MCF 10A (cell line): Measurements from ENCODE around the gene ELOVL5. TPM values are rescaled to one million over a fixed set of nuclear protein-coding genes. Genes with fewer than 3 reads are reported as not detected.

ENCODE experiments used
- BruUV-seq: library from RNA; stranded (reverse); fragments of 400-500 nt; replicated peaks from 2 replicates; lab custom pipeline; 2021; lab: Mats Ljungman, UMichigan
- CTCF ChIA-PET: fragments of 300-600 bp; sonication (Branson Sonifier 250); formaldehyde crosslinking; extraction: SDS; loops from one replicate; lab custom pipeline; 2021; ENCODE audit warnings: antibody characterized with exemption, inconsistent platforms; lab: Yijun Ruan, JAX
- POLR2A ChIA-PET: fragments of 300-600, 350-650 bp; sonication (Branson Sonifier 250); formaldehyde crosslinking; extraction: SDS; loops from one replicate; lab custom pipeline; 2020; ENCODE audit warnings: antibody characterized with exemption, inconsistent platforms; lab: Yijun Ruan, JAX
- DNase-seq: peaks from one replicate; pipeline ENCODE4 v3.0.0-alpha.2; 2018; ENCODE audit not compliant: unreplicated experiment
- H3K27ac Mint-ChIP-seq: one replicate; pipeline ENCODE4 v1.8.0; 2022; ENCODE audit warnings: mild to moderate bottlenecking, low read depth, mixed read lengths; ENCODE audit not compliant: unreplicated experiment
- H3K27me3 Mint-ChIP-seq: one replicate; pipeline ENCODE4 v1.8.0; 2022; ENCODE audit warnings: mixed read lengths; ENCODE audit not compliant: insufficient read depth, unreplicated experiment
- H3K36me3 Mint-ChIP-seq: one replicate; pipeline ENCODE4 v1.8.0; 2022; ENCODE audit warnings: mild to moderate bottlenecking, moderate library complexity, mixed read lengths; ENCODE audit not compliant: insufficient read depth, unreplicated experiment
- H3K4me1 Mint-ChIP-seq: one replicate; pipeline ENCODE4 v1.8.0; 2022; ENCODE audit warnings: mixed read lengths; ENCODE audit not compliant: insufficient read depth, unreplicated experiment
- H3K4me3 Mint-ChIP-seq: one replicate; pipeline ENCODE4 v1.8.0; 2022; ENCODE audit warnings: mild to moderate bottlenecking, moderate library complexity, mixed read lengths; ENCODE audit not compliant: unreplicated experiment
- H3K9me3 Mint-ChIP-seq: one replicate; pipeline ENCODE4 v1.8.0; 2022; ENCODE audit warnings: mixed read lengths; ENCODE audit not compliant: unreplicated experiment
- CTCF ChIP-seq: fragments of 200-600 bp; IDR thresholded peaks from one replicate; pipeline ENCODE4 v1.8.0; 2022; ENCODE audit warnings: antibody characterized with exemption, mild to moderate bottlenecking; ENCODE audit not compliant: unreplicated experiment
- intact Hi-C: fragments of 100-400 bp; cut with micrococcal nuclease; formaldehyde crosslinking; loops from 2 replicates; pipeline ENCODE4 v1.14.1; 2022
- total RNA-seq: library from RNA; stranded (reverse); gene quantifications from 2 replicates; pipeline ENCODE4 v1.2.3, GENCODE V29; 2022

ELOVL5 gene
- total RNA-seq, 1 experiment from 2014 or later = 58.3 TPM

GRCh38 chr6:53241938-53242337, 106.8 kb downstream of the ELOVL5 start:
- POLR2A ChIA-PET = interaction anchor here (0.8 kb wide), 1 partner anchor 14 kb away, joined by 5 read pairs; no protein-coding TSS in a partner anchor
- BruUV-seq = no TSS peak
- H3K27ac Mint-ChIP-seq = no peak overlapping the region
- CTCF ChIA-PET = interaction anchor here (0.6 kb wide), 1 partner anchor 842 kb away, joined by 3 read pairs; no protein-coding TSS in a partner anchor
- H3K27me3 Mint-ChIP-seq = no peaks in the 10 kb centered on the region
- H3K4me3 Mint-ChIP-seq = no peak overlapping the region
- no peak for DNase-seq
- intact Hi-C loops = no loop called here
- TF ChIP-seq CTCF = no peak
- no peaks in the 10 kb centered on the region for H3K4me1 Mint-ChIP-seq
- H3K36me3 Mint-ChIP-seq = no peaks in the 10 kb centered on the region
- H3K9me3 Mint-ChIP-seq = no peaks in the 10 kb centered on the region

- H3K36me3 Mint-ChIP-seq = no peaks in the 10 kb centered on the region
- H3K4me1 Mint-ChIP-seq = no peaks in the 10 kb centered on the region
- no peak for DNase-seq
- intact Hi-C loops = no loop called here
- H3K27ac Mint-ChIP-seq = no peak overlapping the region
- no peaks in the 10 kb centered on the region for H3K9me3 Mint-ChIP-seq
- ChIA-PET POLR2A (no interaction called here), CTCF (no interaction called here)
- H3K4me3 Mint-ChIP-seq = no peak overlapping the region
- TF ChIP-seq CTCF = no peak
- no peaks in the 10 kb centered on the region for H3K27me3 Mint-ChIP-seq
- BruUV-seq = no TSS peak
Measured at GRCh38 chr6:53240761-53241160, 108.0 kb downstream of the ELOVL5 start.

DNA sequence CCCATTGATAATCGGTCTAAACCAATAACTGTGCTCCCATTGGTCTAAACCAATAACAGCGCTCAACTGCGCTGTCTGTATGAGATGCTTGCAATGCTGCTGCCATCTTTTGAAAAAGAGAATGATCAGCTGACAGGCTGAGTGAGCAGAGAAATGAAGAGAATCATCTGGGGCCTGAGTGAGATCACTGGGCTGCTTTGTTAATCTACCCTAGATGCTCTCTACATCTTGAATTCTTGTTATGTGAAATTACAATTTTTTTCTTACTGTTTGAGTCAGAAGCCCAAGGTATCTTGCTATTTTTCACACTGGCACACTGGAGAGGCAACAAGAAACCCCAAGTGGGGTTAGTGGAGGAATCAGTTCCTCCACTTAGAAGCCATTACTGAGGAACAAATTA, 108.6 kb downstream of the ELOVL5 start:
- H3K4me1 Mint-ChIP-seq = no peaks in the 10 kb centered on the region
- no peak for TF ChIP-seq CTCF
- ChIA-PET CTCF (interaction anchor here (0.6 kb wide), 2 partner anchors 9 to 105 kb away, joined by 3 read pairs; no protein-coding TSS in a partner anchor), POLR2A (no interaction called here)
- no peaks in the 10 kb centered on the region for H3K9me3 Mint-ChIP-seq
- no peak overlapping the region for H3K4me3 Mint-ChIP-seq
- no TSS peak for BruUV-seq
- H3K27ac Mint-ChIP-seq = no peak overlapping the region
- H3K27me3 Mint-ChIP-seq = no peaks in the 10 kb centered on the region
- no peak for DNase-seq
- intact Hi-C loops = no loop called here
- no peaks in the 10 kb centered on the region for H3K36me3 Mint-ChIP-seq

DNA sequence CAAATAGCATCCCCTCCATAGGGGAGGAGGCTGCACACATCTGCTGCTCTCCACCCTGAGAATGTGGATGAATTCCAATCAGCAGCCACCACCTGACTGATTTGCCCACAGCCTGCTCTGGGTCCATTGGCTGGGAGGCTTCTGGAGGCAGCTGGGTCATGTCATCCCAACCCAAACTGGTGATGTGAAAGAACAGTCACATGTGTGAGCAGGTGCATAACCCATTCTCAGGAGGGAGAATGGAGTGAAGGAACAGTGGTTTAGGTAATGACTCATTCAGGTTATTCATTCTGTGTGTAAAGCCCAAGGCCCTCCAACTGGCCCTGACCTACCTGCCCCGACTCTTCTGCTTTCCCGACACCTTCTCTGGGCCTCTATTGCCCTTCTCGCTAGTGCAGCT, 109.2 kb downstream of the ELOVL5 start:
- DNase-seq = no peak
- POLR2A ChIA-PET = no interaction called here

More for the DNA sequence above, 109.2 kb downstream of the ELOVL5 start:
- Mint-ChIP-seq H3K4me3 (no peak overlapping the region), H3K9me3 (no peaks in the 10 kb centered on the region), H3K27ac (no peak overlapping the region), H3K36me3 (no peaks in the 10 kb centered on the region), H3K4me1 (no peaks in the 10 kb centered on the region), H3K27me3 (no peaks in the 10 kb centered on the region)
- TF ChIP-seq CTCF = no peak
- no TSS peak for BruUV-seq
- CTCF ChIA-PET = interaction anchor here (0.6 kb wide), 2 partner anchors 10 to 105 kb away, joined by 3 read pairs; no protein-coding TSS in a partner anchor
- intact Hi-C loops = no loop called here
